Muscle layer of colon (tissue), 2 donors: Measurements from ENCODE around the gene RPL6.
"Not testable (repeated sequence)": the region's sequence is repeated elsewhere in the genome, so short reads cannot be mapped to it uniquely, and the experiment has no call there.

Experiments
- H3K27ac ChIP-seq: one replicate; pipeline ENCODE4 v1.7.0; 2013; ENCODE audit warnings: low read depth, mild to moderate bottlenecking, low read length, moderate library complexity
- H3K27me3 ChIP-seq, 2 donors: one replicate each; pipeline ENCODE4 v1.7.0; 2013; ENCODE audit warnings: low read length in 2 of 2, mild to moderate bottlenecking in 2 of 2; ENCODE audit not compliant: insufficient read depth in 2 of 2, control insufficient read depth in 1 of 2
- H3K36me3 ChIP-seq: one replicate; pipeline ENCODE4 v1.7.0; 2013; ENCODE audit warnings: mild to moderate bottlenecking, low read length; ENCODE audit not compliant: insufficient read depth
- H3K4me1 ChIP-seq: one replicate; pipeline ENCODE4 v1.7.0; 2013; ENCODE audit warnings: mild to moderate bottlenecking, low read length; ENCODE audit not compliant: insufficient read depth
- H3K4me3 ChIP-seq, 2 donors: one replicate each; pipeline ENCODE4 v1.7.0; 2013; ENCODE audit warnings: low read length in 2 of 2, low read depth in 1 of 2, mild to moderate bottlenecking in 1 of 2, moderate library complexity in 1 of 2
- H3K9ac ChIP-seq: one replicate; pipeline ENCODE4 v1.7.0; 2013; ENCODE audit warnings: low read length
- H3K9me3 ChIP-seq: one replicate; pipeline ENCODE4 v1.7.0; 2013; ENCODE audit warnings: mild to moderate bottlenecking, low read length
- donor health status: abdominal sarcoma.
- donor health status: Adenocarcinoma of cecum.

Gene RPL6

GRCh38 chr12:112401054-112401453, 8.4 kb downstream of the RPL6 start:
- no peaks in the 10 kb centered on the region for H3K27me3 ChIP-seq
- H3K4me3 ChIP-seq, result no peak overlapping the region

GRCh38 chr12:112393328-112393727, 16.1 kb downstream of the RPL6 start:
- Histone ChIP-seq H3K27ac (no peak overlapping the region), H3K36me3 (no peaks in the 10 kb centered on the region), H3K4me3 (no peak overlapping the region), H3K27me3 (no peaks in the 10 kb centered on the region), H3K9me3 (no peaks in the 10 kb centered on the region), H3K4me1 (no peaks in the 10 kb centered on the region), H3K9ac (no peak overlapping the region)

More at GRCh38 chr12:112401054-112401453, 8.4 kb downstream of the RPL6 start:
- Histone ChIP-seq H3K9me3 (no peaks in the 10 kb centered on the region), H3K9ac (no peak overlapping the region), H3K36me3 (peaks cover 21% of the 10 kb centered on the region), H3K27ac (no peak overlapping the region), H3K4me1 (no peaks in the 10 kb centered on the region)

- H3K4me3 ChIP-seq, H3K36me3 ChIP-seq: not testable (repeated sequence)
Observed at GRCh38 chr12:112389922-112390654, 19.3 kb downstream of the RPL6 start.

GRCh38 chr12:112389228-112389627, 20.2 kb downstream of the RPL6 start:
- no peak overlapping the region for H3K4me3 ChIP-seq
- H3K4me1 ChIP-seq, result no peaks in the 10 kb centered on the region
- H3K27ac ChIP-seq, result no peak overlapping the region
- H3K36me3 ChIP-seq, result no peaks in the 10 kb centered on the region
- no peak overlapping the region for H3K9ac ChIP-seq
- H3K27me3 ChIP-seq, result no peaks in the 10 kb centered on the region
- H3K9me3 ChIP-seq, result no peaks in the 10 kb centered on the region

More at GRCh38 chr12:112389922-112390654, 19.3 kb downstream of the RPL6 start:
- H3K9ac ChIP-seq, H3K9me3 ChIP-seq, H3K4me1 ChIP-seq, H3K27me3 ChIP-seq, H3K27ac ChIP-seq: not testable (repeated sequence)

- Histone ChIP-seq H3K36me3 (no peaks in the 10 kb centered on the region), H3K27ac (no peak overlapping the region), H3K9me3 (no peaks in the 10 kb centered on the region), H3K4me1 (no peaks in the 10 kb centered on the region), H3K27me3 (no peaks in the 10 kb centered on the region), H3K9ac (no peak overlapping the region), H3K4me3 (no peak overlapping the region)
Observed at GRCh38 chr12:112386726-112387125, 22.7 kb downstream of the RPL6 start.

GRCh38 chr12:112382866-112383265, 26.5 kb downstream of the RPL6 start:
- H3K9me3 ChIP-seq, result no peaks in the 10 kb centered on the region
- H3K36me3 ChIP-seq, result no peaks in the 10 kb centered on the region
- no peaks in the 10 kb centered on the region for H3K27me3 ChIP-seq
- peak overlapping the region; percentile 71 to 95 for H3K4me3 ChIP-seq
- H3K4me1 ChIP-seq, result peaks cover 8% of the 10 kb centered on the region
- H3K27ac ChIP-seq, result no peak overlapping the region
- H3K9ac ChIP-seq, result peak overlapping the region; percentile 44

- H3K9ac ChIP-seq, result peak within 1 kb of the TSS; percentile 58
- peak within 1 kb of the TSS; percentile 85 to 95 for H3K4me3 ChIP-seq
- H3K9me3 ChIP-seq, result no peaks in the 10 kb centered on the region
- H3K27me3 ChIP-seq, result no peaks in the 10 kb centered on the region
- peak within 1 kb of the TSS; percentile 64 for H3K27ac ChIP-seq
- peaks cover 8% of the 10 kb centered on the region for H3K4me1 ChIP-seq
- H3K36me3 ChIP-seq, result no peaks in the 10 kb centered on the region
Observed at GRCh38 chr12:112381883-112382796, 27.3 kb downstream of the RPL6 start, which contains the start of gene HECTD4. Gene HECTD4, minus strand, starts transcription at chr12:112382431. Its CDS starts 303 bp downstream, at chr12:112382128.

GRCh38 chr12:112381406-112381882, 28.0 kb downstream of the RPL6 start:
- Histone ChIP-seq H3K9me3 (no peaks in the 10 kb centered on the region), H3K9ac (peak overlapping the region; percentile 58), H3K27ac (peak overlapping the region; percentile 61), H3K36me3 (no peaks in the 10 kb centered on the region), H3K27me3 (no peaks in the 10 kb centered on the region), H3K4me3 (peak overlapping the region; percentile 85 to 95), H3K4me1 (peaks cover 8% of the 10 kb centered on the region)

- Histone ChIP-seq H3K27ac (peak overlapping the region; percentile 61), H3K9ac (peak overlapping the region; percentile 58), H3K4me3 (peak overlapping the region; percentile 85 to 95), H3K4me1 (peaks cover 8% of the 10 kb centered on the region), H3K36me3 (no peaks in the 10 kb centered on the region), H3K27me3 (no peaks in the 10 kb centered on the region), H3K9me3 (no peaks in the 10 kb centered on the region)
Observed at GRCh38 chr12:112380663-112381405, 28.6 kb downstream of the RPL6 start.

GRCh38 chr12:112375105-112375504, 34.3 kb downstream of the RPL6 start:
- Histone ChIP-seq H3K9me3 (no peaks in the 10 kb centered on the region), H3K9ac (no peak overlapping the region), H3K4me1 (peaks cover 4% of the 10 kb centered on the region), H3K27me3 (no peaks in the 10 kb centered on the region), H3K4me3 (no peak overlapping the region), H3K27ac (no peak overlapping the region), H3K36me3 (no peaks in the 10 kb centered on the region)
